GM23338 (cell line): ENCODE data around the gene COL5A2. TPM values are rescaled to one million over a fixed set of nuclear protein-coding genes. Genes with fewer than 3 reads are reported as not detected.

Experiments
- ATAC-seq: fragments of 200-7000 bp; cut with Tn5 transposase; 3 replicates; pipeline ENCODE4 v1.9.1; 2020
- DNase-seq: peaks from one replicate; pipeline ENCODE4 v3.0.0-alpha.2; 2015; ENCODE audit warnings: low spot score
- H2AFZ ChIP-seq: fragments of 200-600 bp; sonication (generic); 2 replicates; pipeline ENCODE4 v1.8.0; 2016; ENCODE audit warnings: antibody characterized with exemption, mild to moderate bottlenecking, moderate library complexity
- H3F3A ChIP-seq: fragments of 200-600 bp; sonication (generic); replicated peaks from 2 replicates; pipeline ENCODE4 v1.8.0; 2017; ENCODE audit warnings: antibody characterized with exemption, mixed run types, low read depth
- H3K27ac ChIP-seq: fragments of 200-600 bp; sonication (generic); 2 replicates; pipeline ENCODE4 v1.6.1; 2016; ENCODE audit warnings: low read depth
- H3K27me3 ChIP-seq: fragments of 200-600 bp; sonication (generic); 2 replicates; pipeline ENCODE4 v1.8.0; 2016; ENCODE audit warnings: mild to moderate bottlenecking, mixed run types, moderate library complexity; ENCODE audit not compliant: insufficient read depth
- H3K36me3 ChIP-seq: fragments of 200-600 bp; sonication (generic); 2 replicates; pipeline ENCODE4 v1.8.0; 2016; ENCODE audit warnings: mild to moderate bottlenecking; ENCODE audit not compliant: insufficient read depth
- H3K4me1 ChIP-seq: fragments of 200-600 bp; sonication (generic); 2 replicates; pipeline ENCODE4 v1.8.0; 2016; ENCODE audit warnings: mild to moderate bottlenecking, moderate library complexity; ENCODE audit not compliant: insufficient read depth
- H3K4me2 ChIP-seq: fragments of 200-600 bp; sonication (generic); 2 replicates; pipeline ENCODE4 v1.7.1; 2017; ENCODE audit warnings: mixed run types
- H3K4me3 ChIP-seq: fragments of 200-600 bp; sonication (generic); 2 replicates; pipeline ENCODE4 v1.6.1; 2016; ENCODE audit warnings: mixed run types
- H3K79me2 ChIP-seq: fragments of 200-600 bp; sonication (generic); replicated peaks from 2 replicates; pipeline ENCODE4 v1.8.0; 2017; ENCODE audit warnings: mild to moderate bottlenecking; ENCODE audit not compliant: insufficient read depth
- H3K9me2 ChIP-seq: fragments of 200-600 bp; sonication (generic); 2 replicates; pipeline ENCODE4 v1.8.0; 2017; ENCODE audit not compliant: insufficient read depth
- H4K20me1 ChIP-seq: fragments of 200-600 bp; sonication (generic); replicated peaks from 2 replicates; pipeline ENCODE4 v1.8.0; 2017; ENCODE audit warnings: mild to moderate bottlenecking; ENCODE audit not compliant: insufficient read depth
- H3K27ac Mint-ChIP-seq: 2 replicates; pipeline ENCODE4 v1.8.0; 2020; ENCODE audit warnings: inconsistent platforms, mild to moderate bottlenecking, moderate library complexity, mixed read lengths
- H3K27me3 Mint-ChIP-seq: 3 replicates; pipeline ENCODE4 v1.8.0; 2022; ENCODE audit warnings: low read depth, mild to moderate bottlenecking, moderate library complexity, mixed read lengths, inconsistent platforms; ENCODE audit not compliant: insufficient read depth, poor library complexity
- H3K36me3 Mint-ChIP-seq: 3 replicates; pipeline ENCODE4 v1.8.0; 2021; ENCODE audit warnings: low read depth, mild to moderate bottlenecking, inconsistent platforms, moderate library complexity, mixed read lengths
- H3K4me1 Mint-ChIP-seq: 3 replicates; pipeline ENCODE4 v1.8.0; 2020; ENCODE audit warnings: mild to moderate bottlenecking, inconsistent platforms, mixed read lengths
- H3K4me3 Mint-ChIP-seq: 3 replicates; pipeline ENCODE4 v1.8.0; 2021; ENCODE audit warnings: moderate library complexity, mild to moderate bottlenecking, inconsistent platforms, mixed read lengths
- H3K9me3 Mint-ChIP-seq: 3 replicates; pipeline ENCODE4 v1.8.0; 2020; ENCODE audit warnings: moderate library complexity, mild to moderate bottlenecking, inconsistent platforms, mixed read lengths
- CREB1 ChIP-seq: fragments of 250-450 bp; sonication (Bioruptor Pico); IDR thresholded peaks from 2 replicates; pipeline ENCODE4 v1.5.0; 2020; ENCODE audit warnings: low read depth, mild to moderate bottlenecking, moderate library complexity
- CTCF ChIP-seq, 2 experiments: fragments of 200-600 bp in 1 of 2; sonication (generic) in 1 of 2; conservative IDR thresholded peaks; 2 replicates each; pipeline versions ENCODE4 v1.5.1 to v1.6.1; 2016 to 2017; ENCODE audit warnings: antibody characterized with exemption in 2 of 2, low read depth in 2 of 2, mild to moderate bottlenecking in 2 of 2, moderate library complexity in 1 of 2
- ETS1 ChIP-seq: IDR thresholded peaks from 2 replicates; pipeline ENCODE4 v1.6.1; 2016; ENCODE audit warnings: antibody characterized with exemption
- EZH2 ChIP-seq: fragments of 200-600 bp; sonication (generic); IDR thresholded peaks from one replicate; pipeline ENCODE4 v1.8.0; 2017; ENCODE audit warnings: antibody characterized with exemption, mild to moderate bottlenecking, low read depth; ENCODE audit not compliant: unreplicated experiment
- EZH2phosphoT487 ChIP-seq: fragments of 200-600 bp; sonication (generic); IDR thresholded peaks from one replicate; pipeline ENCODE4 v1.8.1; 2018; ENCODE audit warnings: antibody characterized with exemption; ENCODE audit not compliant: unreplicated experiment
- JUNB ChIP-seq: IDR thresholded peaks from one replicate; pipeline ENCODE4 v1.6.1; 2016; ENCODE audit warnings: antibody characterized with exemption; ENCODE audit not compliant: unreplicated experiment
- NANOG ChIP-seq: IDR thresholded peaks from 2 replicates; pipeline ENCODE4 v1.6.1; 2016; ENCODE audit warnings: antibody characterized with exemption, borderline replicate concordance
- POLR2AphosphoS5 ChIP-seq: IDR thresholded peaks from 2 replicates; pipeline ENCODE4 v1.6.1; 2016; ENCODE audit warnings: antibody characterized with exemption, low read depth
- REST ChIP-seq: IDR thresholded peaks from one replicate; pipeline ENCODE4 v1.6.1; 2018; ENCODE audit warnings: antibody characterized with exemption; ENCODE audit not compliant: unreplicated experiment
- STAT1 ChIP-seq: IDR thresholded peaks from one replicate; pipeline ENCODE4 v1.6.1; 2016; ENCODE audit warnings: antibody characterized with exemption; ENCODE audit not compliant: unreplicated experiment
- ZNF114 ChIP-seq: fragments of 250-450 bp; sonication (Bioruptor Pico); IDR thresholded peaks from 2 replicates; pipeline ENCODE4 v1.5.0; 2020; ENCODE audit warnings: mild to moderate bottlenecking, moderate library complexity
- ZNF331 ChIP-seq: fragments of 250-450 bp; sonication (Bioruptor Pico); IDR thresholded peaks from 2 replicates; pipeline ENCODE4 v1.5.0; 2020; ENCODE audit warnings: low read depth, mild to moderate bottlenecking, moderate library complexity
- ZNF462 ChIP-seq: fragments of 250-450 bp; sonication (Bioruptor Pico); IDR thresholded peaks from 2 replicates; pipeline ENCODE4 v1.5.0; 2020; ENCODE audit warnings: mild to moderate bottlenecking, moderate library complexity
- polyA plus RNA-seq: library from polyadenylated mRNA; unstranded; fragments of >200 nt; fragmentation: Nextera tagmentation; extraction: Ambion mirVana; gene quantifications from 2 replicates; pipeline ENCODE4 v1.2.1, GENCODE V29; 2016
- total RNA-seq: library from RNA; depleted of rRNA; stranded (reverse); fragments of >200 nt; shearing (Covaris generic); gene quantifications from 2 replicates; pipeline ENCODE4 v1.2.3, GENCODE V29; 2014

Gene COL5A2
- total and polyA plus RNA-seq, 2 experiments from 2014 or later: 6.7 to 19.7 TPM

GRCh38 chr2:189111063-189111715 lies 68.4 kb downstream of the COL5A2 start:
- no peaks in the 10 kb centered on the region for H4K20me1 ChIP-seq
- no peaks in the 10 kb centered on the region for H3K79me2 ChIP-seq
- no peak overlapping the region for H3K27ac ChIP-seq
- H3K4me2 ChIP-seq: no peak overlapping the region
- ATAC-seq (no peak), DNase-seq (no peak)
- H3K36me3 ChIP-seq: no peaks in the 10 kb centered on the region
- no peak overlapping the region for H2AFZ ChIP-seq
- H3K27ac Mint-ChIP-seq: no peak overlapping the region
- H3F3A ChIP-seq: no peaks in the 10 kb centered on the region
- TF ChIP-seq CREB1 (no peak), ZNF114 (CRISPR knock-in tag) (no peak), JUNB (no peak), STAT1 (no peak), ZNF331 (CRISPR knock-in tag) (no peak), NANOG (no peak), ZNF462 (CRISPR knock-in tag) (no peak), ETS1 (no peak), EZH2phosphoT487 (no peak), POLR2AphosphoS5 (no peak), EZH2 (no peak), CTCF (conservative IDR thresholded peaks at IDR 0.05; ENCODE audit: low read depth in 2 of 2) (no peak), REST (no peak)
- H3K4me3 ChIP-seq: no peak overlapping the region
- H3K4me1 ChIP-seq: no peaks in the 10 kb centered on the region
- H3K27me3 ChIP-seq: no peaks in the 10 kb centered on the region
- peaks cover 3% of the 10 kb centered on the region; the same call in 1 of the 2 replicates for H3K9me2 ChIP-seq
- no peaks in the 10 kb centered on the region for H3K27me3 Mint-ChIP-seq
- H3K4me3 Mint-ChIP-seq: no peak overlapping the region
- H3K9me3 Mint-ChIP-seq: no peaks in the 10 kb centered on the region
- no peaks in the 10 kb centered on the region for H3K36me3 Mint-ChIP-seq
- peaks cover 3% of the 10 kb centered on the region; the same call in 1 of the 3 replicates for H3K4me1 Mint-ChIP-seq
